ENCODE measurements around the gene MYRIP. TPM values are rescaled to one million over a fixed set of nuclear protein-coding genes. Genes with fewer than 3 reads are reported as not detected.

The MYRIP gene
- total and polyA plus RNA-seq, 2 experiments from 2014 or later, result 0.36 to 0.60 TPM

DNA sequence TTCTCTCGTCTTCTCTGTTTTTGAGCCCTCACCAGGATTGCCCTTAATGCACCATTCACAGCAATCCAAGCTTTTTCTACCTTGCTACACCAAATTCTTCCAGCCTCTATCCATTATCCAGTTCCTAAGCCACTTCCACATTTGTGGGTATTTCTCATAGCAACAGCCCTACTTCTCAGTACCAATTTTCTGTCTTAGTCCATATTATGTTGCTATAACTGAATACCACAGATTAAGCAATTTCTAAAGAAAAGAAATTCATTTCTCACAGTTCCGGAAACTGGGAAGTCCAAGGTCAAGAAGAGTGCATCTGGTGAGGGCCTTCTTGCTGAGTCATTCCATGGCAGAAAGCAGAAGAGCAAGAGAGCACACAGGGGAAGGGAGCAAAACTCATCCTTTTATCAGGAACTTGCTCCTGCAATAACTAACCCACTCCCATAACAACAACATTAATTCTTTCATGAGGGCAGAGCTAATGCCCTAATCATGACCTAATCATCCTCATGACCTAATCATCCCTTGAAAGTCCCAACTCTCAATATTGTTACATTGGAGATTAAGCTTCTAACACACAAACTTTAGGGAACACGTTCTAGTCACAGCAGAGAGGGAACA lies 490.4 kb downstream of the MYRIP start:
- H3K27ac ChIP-seq, result no peak overlapping the region
- H3K27me3 ChIP-seq, result no peaks in the 10 kb centered on the region
- H3K9me3 ChIP-seq (ENCODE audit: low read depth), result no peaks in the 10 kb centered on the region
- DNase-seq (ENCODE audit: low read depth in 1 of 2, low spot score in 1 of 2), result peak in 1 of 2 donors; percentile 91
- TF ChIP-seq, protein P1, sequence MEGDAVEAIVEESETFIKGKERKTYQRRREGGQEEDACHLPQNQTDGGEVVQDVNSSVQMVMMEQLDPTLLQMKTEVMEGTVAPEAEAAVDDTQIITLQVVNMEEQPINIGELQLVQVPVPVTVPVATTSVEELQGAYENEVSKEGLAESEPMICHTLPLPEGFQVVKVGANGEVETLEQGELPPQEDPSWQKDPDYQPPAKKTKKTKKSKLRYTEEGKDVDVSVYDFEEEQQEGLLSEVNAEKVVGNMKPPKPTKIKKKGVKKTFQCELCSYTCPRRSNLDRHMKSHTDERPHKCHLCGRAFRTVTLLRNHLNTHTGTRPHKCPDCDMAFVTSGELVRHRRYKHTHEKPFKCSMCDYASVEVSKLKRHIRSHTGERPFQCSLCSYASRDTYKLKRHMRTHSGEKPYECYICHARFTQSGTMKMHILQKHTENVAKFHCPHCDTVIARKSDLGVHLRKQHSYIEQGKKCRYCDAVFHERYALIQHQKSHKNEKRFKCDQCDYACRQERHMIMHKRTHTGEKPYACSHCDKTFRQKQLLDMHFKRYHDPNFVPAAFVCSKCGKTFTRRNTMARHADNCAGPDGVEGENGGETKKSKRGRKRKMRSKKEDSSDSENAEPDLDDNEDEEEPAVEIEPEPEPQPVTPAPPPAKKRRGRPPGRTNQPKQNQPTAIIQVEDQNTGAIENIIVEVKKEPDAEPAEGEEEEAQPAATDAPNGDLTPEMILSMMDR (IDR thresholded peaks at IDR 0.05; ENCODE audit: low read depth, low read length), result no peak
- H3K4me3 ChIP-seq, result no peak overlapping the region
- H3K36me3 ChIP-seq, result no peaks in the 10 kb centered on the region
- H3K4me1 ChIP-seq (ENCODE audit: low read depth), result no peaks in the 10 kb centered on the region

DNA sequence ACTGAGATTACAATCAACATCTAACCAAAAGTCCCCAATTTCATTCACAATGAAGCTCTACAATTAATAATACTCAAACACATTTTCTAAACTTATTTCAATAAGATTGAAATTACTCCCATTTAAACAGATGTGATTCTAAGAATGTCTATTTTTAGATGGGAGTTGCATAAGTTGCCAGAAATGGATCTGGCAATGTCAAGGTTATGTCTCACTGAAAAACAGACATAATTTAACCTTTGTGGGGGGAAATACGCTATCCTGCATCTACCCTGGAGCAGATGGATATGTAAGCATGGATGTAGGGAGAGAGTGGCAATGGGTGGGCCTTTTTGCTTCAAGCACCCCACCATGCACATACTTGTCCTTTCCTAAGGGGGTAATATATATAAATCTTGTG lies 493.4 kb downstream of the MYRIP start:
- H3K27ac ChIP-seq, result no peak overlapping the region
- H3K4me3 ChIP-seq, result no peak overlapping the region
- DNase-seq (ENCODE audit: low read depth in 1 of 2, low spot score in 1 of 2), result no peak
- TF ChIP-seq, protein P1 (IDR thresholded peaks at IDR 0.05; ENCODE audit: low read depth, low read length), result no peak
- no peaks in the 10 kb centered on the region for H3K4me1 ChIP-seq (ENCODE audit: low read depth)
- no peaks in the 10 kb centered on the region for H3K36me3 ChIP-seq
- H3K9me3 ChIP-seq (ENCODE audit: low read depth), result no peaks in the 10 kb centered on the region
- no peaks in the 10 kb centered on the region for H3K27me3 ChIP-seq

DNA sequence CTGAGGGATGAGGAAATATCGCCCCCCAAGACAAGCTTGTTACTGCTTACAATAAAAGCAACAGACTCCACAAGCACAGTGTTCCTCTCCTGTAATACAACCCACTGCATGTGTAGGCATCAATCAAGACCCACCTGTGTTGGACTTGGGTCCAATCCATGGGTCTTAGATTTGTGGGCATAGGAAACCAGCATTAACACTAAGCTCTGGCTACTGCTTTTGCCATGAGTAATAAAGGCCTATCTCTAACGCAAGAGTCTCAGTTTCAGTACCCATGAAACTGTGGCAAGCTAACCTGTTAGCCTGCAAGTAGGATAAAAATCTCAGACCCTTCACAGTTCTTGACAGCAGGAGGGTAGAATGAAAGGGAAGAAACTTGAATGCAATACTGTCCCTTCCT lies 494.9 kb downstream of the MYRIP start:
- TF ChIP-seq, protein P1 (IDR thresholded peaks at IDR 0.05; ENCODE audit: low read depth, low read length), result no peak
- no peak for DNase-seq (ENCODE audit: low read depth in 1 of 2, low spot score in 1 of 2)
- H3K27ac ChIP-seq, result no peak overlapping the region
- H3K4me1 ChIP-seq (ENCODE audit: low read depth), result peaks cover 3% of the 10 kb centered on the region
- H3K36me3 ChIP-seq, result no peaks in the 10 kb centered on the region
- H3K4me3 ChIP-seq, result no peak overlapping the region
- no peaks in the 10 kb centered on the region for H3K9me3 ChIP-seq (ENCODE audit: low read depth)
- no peaks in the 10 kb centered on the region for H3K27me3 ChIP-seq

DNA sequence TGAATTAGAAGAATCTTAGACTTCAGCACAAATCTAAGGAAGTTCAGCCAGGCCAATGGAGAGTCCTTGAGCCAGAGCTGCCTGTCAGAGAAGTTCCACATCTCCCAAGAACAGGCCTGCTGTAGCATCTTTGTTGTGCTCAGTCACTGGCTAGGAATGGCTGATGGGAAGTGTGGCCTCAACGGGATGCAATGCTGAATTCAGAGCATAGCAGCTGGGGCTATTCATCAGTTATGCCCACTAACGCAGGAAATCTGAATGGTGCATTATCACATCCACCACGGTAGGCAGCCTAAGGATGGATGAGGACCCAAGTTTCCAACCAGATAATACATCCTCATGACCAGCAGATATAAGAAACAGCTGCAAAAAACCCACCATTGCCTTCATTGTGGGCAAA lies 496.9 kb downstream of the MYRIP start:
- Histone ChIP-seq H3K27me3 (no peaks in the 10 kb centered on the region), H3K27ac (no peak overlapping the region), H3K4me3 (no peak overlapping the region), H3K4me1 (ENCODE audit: low read depth) (peaks cover 9% of the 10 kb centered on the region), H3K9me3 (ENCODE audit: low read depth) (no peaks in the 10 kb centered on the region), H3K36me3 (peaks cover 3% of the 10 kb centered on the region)
- no peak for DNase-seq (ENCODE audit: low read depth in 1 of 2, low spot score in 1 of 2)
- TF ChIP-seq, protein P1 (IDR thresholded peaks at IDR 0.05; ENCODE audit: low read depth, low read length), result no peak

DNA sequence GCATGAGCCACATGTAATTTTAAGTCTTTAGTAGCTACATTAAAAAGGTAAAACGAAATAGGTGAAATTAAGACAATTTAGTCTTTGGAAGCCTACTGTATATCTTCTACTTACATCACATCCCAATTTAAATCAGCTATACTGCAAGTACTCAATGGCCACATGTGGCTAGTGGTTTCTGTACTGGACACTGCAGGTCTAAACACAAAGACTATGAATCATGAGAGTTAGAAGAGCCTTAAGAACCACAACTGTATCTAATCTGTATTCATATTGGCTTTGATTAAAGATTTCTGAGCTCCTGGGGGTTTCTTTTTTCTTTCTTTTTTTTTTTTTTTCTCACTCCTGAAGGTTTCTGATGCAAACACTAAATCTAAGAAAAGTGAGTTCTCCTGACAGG lies 497.8 kb downstream of the MYRIP start:
- no peak overlapping the region for H3K27ac ChIP-seq
- peaks cover 17% of the 10 kb centered on the region for H3K4me1 ChIP-seq (ENCODE audit: low read depth)
- H3K4me3 ChIP-seq, result no peak overlapping the region
- H3K36me3 ChIP-seq, result peaks cover 12% of the 10 kb centered on the region
- no peak for DNase-seq (ENCODE audit: low read depth in 1 of 2, low spot score in 1 of 2)
- H3K27me3 ChIP-seq, result no peaks in the 10 kb centered on the region
- TF ChIP-seq, protein P1 (IDR thresholded peaks at IDR 0.05; ENCODE audit: low read depth, low read length), result no peak
- no peaks in the 10 kb centered on the region for H3K9me3 ChIP-seq (ENCODE audit: low read depth)
